K562 (cell line): Measurements from ENCODE around the gene SLC4A1. TPM values are rescaled to one million over a fixed set of nuclear protein-coding genes. Genes with fewer than 3 reads are reported as not detected.

Experiments
- CTCF ChIP-seq, 3 experiments: IDR thresholded peaks in 2 of 3; conservative IDR thresholded peaks in 1 of 3; 2 replicates each; pipeline ENCODE4 v1.5.1; 2011 to 2012; ENCODE audit warnings: low read length in 3 of 3, mild to moderate bottlenecking in 3 of 3, control low read depth in 2 of 3, improper control_type of control experiment in 1 of 3, inconsistent platforms in 1 of 3, low read depth in 1 of 3, mixed read lengths in 1 of 3, moderate library complexity in 1 of 3; ENCODE audit not compliant: insufficient read depth in 2 of 3
- ELF1 ChIP-seq: fragments of 200-800 bp; sonication (Bioruptor generic); IDR thresholded peaks from 2 replicates; pipeline ENCODE4 v1.6.1; 2016; ENCODE audit warnings: missing genetic modification characterization, missing compliant biosample characterization
- ELF4 ChIP-seq: fragments of 450-650 bp; formaldehyde crosslinking; IDR thresholded peaks from 2 replicates; pipeline ENCODE4 v1.4.0; 2022; ENCODE audit warnings: missing genetic modification characterization
- HDAC1 ChIP-seq, 2 experiments: fragments of 450-650 bp; IDR thresholded peaks; 2 replicates each; pipeline ENCODE4 v1.6.1; 2016 to 2017; ENCODE audit warnings: inconsistent platforms in 1 of 2, mild to moderate bottlenecking in 1 of 2, moderate library complexity in 1 of 2
- HEY1 ChIP-seq: fragments of 250-450 bp; sonication (Bioruptor Pico); IDR thresholded peaks from 2 replicates; pipeline ENCODE4 v1.5.0; 2020; ENCODE audit warnings: mild to moderate bottlenecking, moderate library complexity, borderline replicate concordance
- KLF1 ChIP-seq: fragments of 450-650 bp; IDR thresholded peaks from 2 replicates; pipeline ENCODE4 v1.6.1; 2016; ENCODE audit warnings: missing genetic modification characterization, missing compliant biosample characterization
- MEIS2 ChIP-seq: fragments of 450-650 bp; IDR thresholded peaks from 2 replicates; pipeline ENCODE4 v1.6.1; 2014; ENCODE audit warnings: mild to moderate bottlenecking; ENCODE audit not compliant: partially characterized antibody
- NEUROD1 ChIP-seq: fragments of 150-350 bp; IDR thresholded peaks from 2 replicates; pipeline ENCODE4 v1.6.1; 2014; ENCODE audit warnings: borderline replicate concordance, low read length, low read depth; ENCODE audit not compliant: partially characterized antibody
- NFE2 ChIP-seq: IDR thresholded peaks from 2 replicates; pipeline ENCODE4 v1.6.1; 2014; ENCODE audit warnings: antibody characterized with exemption, low read depth
- PYGO2 ChIP-seq: fragments of 450-650 bp; IDR thresholded peaks from 2 replicates; pipeline ENCODE4 v1.6.1; 2016; ENCODE audit warnings: mild to moderate bottlenecking, missing genetic modification characterization, moderate library complexity, missing compliant biosample characterization
- SMAD3 ChIP-seq: fragments of 450-650 bp; formaldehyde crosslinking; conservative IDR thresholded peaks from 2 replicates; pipeline ENCODE4 v1.4.0; 2020; ENCODE audit warnings: mild to moderate bottlenecking
- SMARCA4 ChIP-seq: fragments of 450-650 bp; IDR thresholded peaks from 2 replicates; pipeline ENCODE4 v1.6.1; 2016
- STAT5A ChIP-seq: IDR thresholded peaks from 2 replicates; pipeline ENCODE4 v1.6.1; 2012; ENCODE audit warnings: low read length, inconsistent platforms, borderline replicate concordance
- SUPT5H ChIP-seq: fragments of 450-650 bp; IDR thresholded peaks from 2 replicates; pipeline ENCODE4 v1.6.1; 2016
- THRA ChIP-seq: fragments of 450-650 bp; IDR thresholded peaks from 2 replicates; pipeline ENCODE4 v1.6.1; 2017; ENCODE audit warnings: mild to moderate bottlenecking, moderate library complexity
- U2AF1 ChIP-seq: fragments of 200-400 bp; formaldehyde crosslinking; optimal IDR thresholded peaks from 2 replicates; pipeline ENCODE3; 2017; ENCODE audit warnings: mild to moderate bottlenecking, low read depth, low read length, moderate library complexity
- ZNF511 ChIP-seq: sonication (generic); formaldehyde crosslinking; IDR thresholded peaks from 2 replicates; pipeline ENCODE4 v1.8.0; 2022; ENCODE audit warnings: mild to moderate bottlenecking, missing genetic modification reagents
- ZNF609 ChIP-seq: sonication (generic); formaldehyde crosslinking; IDR thresholded peaks from 2 replicates; pipeline ENCODE4 v1.8.1; 2023; ENCODE audit warnings: missing genetic modification reagents, mild to moderate bottlenecking, borderline replicate concordance
- ZNF699 ChIP-seq: fragments of 250-450 bp; sonication (Bioruptor Pico); IDR thresholded peaks from 2 replicates; pipeline ENCODE4 v1.8.0; 2021; ENCODE audit warnings: mild to moderate bottlenecking, moderate library complexity; ENCODE audit not compliant: insufficient replicate concordance
- polyA plus RNA-seq, 8 experiments: library from polyadenylated mRNA; depleted of rRNA in 4 of 8; stranded (reverse) in 5 of 8; unstranded in 3 of 8; fragments of >200 nt; fragmentation: Nextera tagmentation in 2 of 8; fragmentation: Illumina TruSeq in 1 of 8; extraction: Ambion mirVana in 2 of 8; extraction: Trizol in 1 of 8; gene quantifications; 2 replicates each; pipeline versions ENCODE4 v1.2.1 to v1.2.3, GENCODE V29; 2011 to 2014; ENCODE audit warnings: inconsistent platforms in 1 of 8, missing spikeins in 1 of 8
- total RNA-seq, 7 experiments: library from RNA; depleted of rRNA in 6 of 7; stranded (reverse); fragments of >200 nt in 6 of 7; fragmentation: Illumina TruSeq in 2 of 7; extraction: Trizol in 2 of 7; gene quantifications; 2 replicates each; pipeline versions ENCODE4 v1.2.1 to v1.2.3, GENCODE V29; 2011 to 2021; ENCODE audit warnings: low replicate concordance in 1 of 7

Gene SLC4A1
- total and polyA plus RNA-seq, 9 of the 15 experiments (the other 6 are each of a cell fraction or from before 2014, with no cell fraction given), result 0.14 to 1.00 (median 0.53) TPM

GRCh38 chr17:44210342-44211192 is 57.4 kb downstream of the SLC4A1 start (continued):
- peak; percentile 80; the same call in 1 of the 2 replicates for TF ChIP-seq ZNF511 (CRISPR knock-in tag)
- peak in 1 of 2 experiments; percentile 82; a peak in 1 of 4 replicates for TF ChIP-seq HDAC1 (IDR thresholded peaks at IDR 0.05)
- TF ChIP-seq U2AF1, result peak; percentile 73
- 0 out of 2 replicates have a peak, but pooled peaks have one; percentile 33 for TF ChIP-seq ZNF609 (CRISPR knock-in tag)
- no peak for TF ChIP-seq ELF4 (CRISPR knock-in tag)
- peak; percentile 47 for TF ChIP-seq MEIS2
- no peak for TF ChIP-seq SUPT5H
- no peak for TF ChIP-seq HEY1 (CRISPR knock-in tag)
- no peak for TF ChIP-seq THRA
- TF ChIP-seq ELF1 (tag), result no peak
- TF ChIP-seq SMARCA4, result 0 out of 2 replicates have a peak, but pooled peaks have one; percentile 38
- no peak for TF ChIP-seq SMAD3 (CRISPR knock-in tag)
- TF ChIP-seq NFE2, result 0 out of 2 replicates have a peak, but pooled peaks have one; percentile 22
- 0 out of 2 replicates have a peak, but pooled peaks have one; percentile 35 for TF ChIP-seq KLF1 (tag)
- no peak for TF ChIP-seq STAT5A
- TF ChIP-seq CTCF (IDR thresholded peaks at IDR 0.05 in 2 of 3, conservative IDR thresholded peaks at IDR 0.05 in 1 of 3; ENCODE audit: insufficient read depth in 2 of 3, low read depth in 1 of 3, low read length in 3 of 3), result peak; percentile 99 to 100 (median 99)
- TF ChIP-seq ZNF699 (CRISPR knock-in tag), result no peak
- peak; percentile 81 for TF ChIP-seq NEUROD1
- no peak for TF ChIP-seq PYGO2 (tag)
